ENCODE results near the gene PTPN11.

The PTPN11 gene

GRCh38 chr12:112543751-112544150 is 125.0 kb downstream of the PTPN11 start:
- DNase-seq (ENCODE audit: low spot score): no peak

GRCh38 chr12:112546339-112546738 is 127.6 kb downstream of the PTPN11 start:
- DNase-seq (ENCODE audit: low spot score): no peak

GRCh38 chr12:112546996-112547395 is 128.2 kb downstream of the PTPN11 start:
- DNase-seq (ENCODE audit: low spot score): no peak

GRCh38 chr12:112549031-112549430 is 130.3 kb downstream of the PTPN11 start:
- DNase-seq (ENCODE audit: low spot score): no peak

- no peak for DNase-seq (ENCODE audit: low spot score)
Measured at GRCh38 chr12:112551681-112552080, 132.9 kb downstream of the PTPN11 start.

- no peak for DNase-seq (ENCODE audit: low spot score)
Measured at GRCh38 chr12:112555621-112556233, 137.0 kb downstream of the PTPN11 start.

- no peak for DNase-seq (ENCODE audit: low spot score)
Measured at GRCh38 chr12:112557951-112558630, 139.3 kb downstream of the PTPN11 start.

Data from HuH-7 (cell line).